HL-60 (cell line): ENCODE data around the gene CCNK.

Experiments
- CTCF ChIP-seq: IDR thresholded peaks from one replicate; pipeline ENCODE4 v1.5.1; 2011; ENCODE audit warnings: low read length, control low read depth, inconsistent platforms; ENCODE audit not compliant: insufficient read depth
- GABPA ChIP-seq: IDR thresholded peaks from 2 replicates; pipeline ENCODE4 v1.6.1; 2012; ENCODE audit warnings: low read depth
- POLR2AphosphoS5 ChIP-seq: IDR thresholded peaks from 2 replicates; pipeline ENCODE4 v1.6.1; 2012; ENCODE audit warnings: low read depth
- SPI1 ChIP-seq: IDR thresholded peaks from 2 replicates; pipeline ENCODE4 v1.6.1; 2012; ENCODE audit warnings: low read depth, mild to moderate bottlenecking, borderline replicate concordance
- TF ChIP-seq, protein P1 (sequence below): IDR thresholded peaks from 2 replicates; pipeline ENCODE4 v1.6.1; 2012; ENCODE audit warnings: low read depth; ENCODE audit not compliant: insufficient replicate concordance

DNA sequence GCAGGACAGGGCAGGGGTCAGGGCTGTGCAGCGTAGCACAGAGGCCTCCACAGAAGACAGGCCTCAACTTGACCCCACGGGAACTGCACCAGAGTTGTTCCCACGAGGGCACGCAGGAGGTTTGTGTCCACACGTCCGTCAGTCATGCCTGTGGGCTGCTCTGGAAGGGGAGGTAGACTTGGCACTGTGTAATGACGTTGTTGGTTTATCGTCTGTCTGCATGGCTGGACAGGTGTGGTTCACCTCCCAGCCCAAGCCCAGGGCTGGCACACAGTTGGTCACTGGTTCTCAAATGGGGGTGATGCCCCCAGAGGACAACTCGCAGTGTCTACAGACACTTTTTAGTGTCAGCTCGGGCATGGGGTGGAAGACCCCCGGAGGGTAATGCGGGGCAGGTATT lies 45.8 kb downstream of the CCNK start:
- TF ChIP-seq CTCF (no peak), POLR2AphosphoS5 (no peak), GABPA (no peak), SPI1 (no peak)
- TF ChIP-seq, protein P1, sequence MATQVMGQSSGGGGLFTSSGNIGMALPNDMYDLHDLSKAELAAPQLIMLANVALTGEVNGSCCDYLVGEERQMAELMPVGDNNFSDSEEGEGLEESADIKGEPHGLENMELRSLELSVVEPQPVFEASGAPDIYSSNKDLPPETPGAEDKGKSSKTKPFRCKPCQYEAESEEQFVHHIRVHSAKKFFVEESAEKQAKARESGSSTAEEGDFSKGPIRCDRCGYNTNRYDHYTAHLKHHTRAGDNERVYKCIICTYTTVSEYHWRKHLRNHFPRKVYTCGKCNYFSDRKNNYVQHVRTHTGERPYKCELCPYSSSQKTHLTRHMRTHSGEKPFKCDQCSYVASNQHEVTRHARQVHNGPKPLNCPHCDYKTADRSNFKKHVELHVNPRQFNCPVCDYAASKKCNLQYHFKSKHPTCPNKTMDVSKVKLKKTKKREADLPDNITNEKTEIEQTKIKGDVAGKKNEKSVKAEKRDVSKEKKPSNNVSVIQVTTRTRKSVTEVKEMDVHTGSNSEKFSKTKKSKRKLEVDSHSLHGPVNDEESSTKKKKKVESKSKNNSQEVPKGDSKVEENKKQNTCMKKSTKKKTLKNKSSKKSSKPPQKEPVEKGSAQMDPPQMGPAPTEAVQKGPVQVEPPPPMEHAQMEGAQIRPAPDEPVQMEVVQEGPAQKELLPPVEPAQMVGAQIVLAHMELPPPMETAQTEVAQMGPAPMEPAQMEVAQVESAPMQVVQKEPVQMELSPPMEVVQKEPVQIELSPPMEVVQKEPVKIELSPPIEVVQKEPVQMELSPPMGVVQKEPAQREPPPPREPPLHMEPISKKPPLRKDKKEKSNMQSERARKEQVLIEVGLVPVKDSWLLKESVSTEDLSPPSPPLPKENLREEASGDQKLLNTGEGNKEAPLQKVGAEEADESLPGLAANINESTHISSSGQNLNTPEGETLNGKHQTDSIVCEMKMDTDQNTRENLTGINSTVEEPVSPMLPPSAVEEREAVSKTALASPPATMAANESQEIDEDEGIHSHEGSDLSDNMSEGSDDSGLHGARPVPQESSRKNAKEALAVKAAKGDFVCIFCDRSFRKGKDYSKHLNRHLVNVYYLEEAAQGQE, result no peak
